MM.1S (cell line): ENCODE data around the gene PKD2L1.
A peak's percentile ranks its signal among the peaks of the same experiment; 100 is the strongest.
"Not testable (repeated sequence)": the region's sequence is repeated elsewhere in the genome, so short reads cannot be mapped to it uniquely, and the experiment has no call there.

Source experiments
- DNase-seq: peaks from one replicate; pipeline ENCODE4 v3.0.0-alpha.2; 2015
- H2AFZ ChIP-seq: fragments of 300-600 bp; sonication (generic); 2 replicates; pipeline ENCODE4 v1.6.0; 2016; ENCODE audit warnings: antibody characterized with exemption, low read length
- H3F3A ChIP-seq: fragments of 300-600 bp; sonication (generic); 2 replicates; pipeline ENCODE4 v1.6.1; 2016; ENCODE audit warnings: mild to moderate bottlenecking, antibody characterized with exemption, low read length, moderate library complexity, mixed read lengths; ENCODE audit not compliant: insufficient read depth
- H3K27ac ChIP-seq: fragments of 300-600 bp; sonication (generic); 2 replicates; pipeline ENCODE4 v1.5.1; 2016; ENCODE audit warnings: mild to moderate bottlenecking, low read length
- H3K27me3 ChIP-seq: fragments of 300-600 bp; sonication (generic); replicated peaks from 2 replicates; pipeline ENCODE4 v1.6.0; 2016; ENCODE audit warnings: low read length; ENCODE audit not compliant: insufficient read depth
- H3K36me3 ChIP-seq: fragments of 300-600 bp; sonication (generic); replicated peaks from 2 replicates; pipeline ENCODE4 v1.6.1; 2016; ENCODE audit warnings: mild to moderate bottlenecking, low read length, mixed read lengths; ENCODE audit not compliant: insufficient read depth
- H3K4me1 ChIP-seq: fragments of 300-600 bp; sonication (generic); 2 replicates; pipeline ENCODE4 v1.6.1; 2016; ENCODE audit warnings: low read length, mixed read lengths
- H3K4me2 ChIP-seq: fragments of 300-600 bp; sonication (generic); 2 replicates; pipeline ENCODE4 v1.6.0; 2016; ENCODE audit warnings: low read depth, low read length
- H3K4me3 ChIP-seq: fragments of 300-600 bp; sonication (generic); 2 replicates; pipeline ENCODE4 v1.5.1; 2016; ENCODE audit warnings: low read length, mixed read lengths
- H3K79me2 ChIP-seq: fragments of 300-600 bp; sonication (generic); 2 replicates; pipeline ENCODE4 v1.6.1; 2016; ENCODE audit warnings: mixed run types, low read length, mixed read lengths
- H3K9ac ChIP-seq: fragments of 300-600 bp; sonication (generic); 2 replicates; pipeline ENCODE4 v1.6.1; 2016; ENCODE audit warnings: low read length, mixed read lengths
- H3K9me2 ChIP-seq: fragments of 300-600 bp; sonication (generic); replicated peaks from 2 replicates; pipeline ENCODE4 v1.6.1; 2016; ENCODE audit warnings: mild to moderate bottlenecking, low read length, mixed read lengths; ENCODE audit not compliant: insufficient read depth
- H3K9me3 ChIP-seq: fragments of 300-600 bp; sonication (generic); replicated peaks from 2 replicates; pipeline ENCODE4 v1.6.1; 2016; ENCODE audit warnings: mild to moderate bottlenecking, low read length, mixed read lengths; ENCODE audit not compliant: insufficient read depth
- H4K20me1 ChIP-seq: fragments of 300-600 bp; sonication (generic); 2 replicates; pipeline ENCODE4 v1.6.1; 2016; ENCODE audit warnings: mild to moderate bottlenecking, low read length, moderate library complexity, mixed read lengths; ENCODE audit not compliant: insufficient read depth
- CTCF ChIP-seq: fragments of 300-600 bp; sonication (generic); IDR thresholded peaks from 2 replicates; pipeline ENCODE4 v1.5.1; 2016; ENCODE audit warnings: antibody characterized with exemption, low read length, mixed read lengths
- EZH2 ChIP-seq: fragments of 300-600 bp; sonication (generic); optimal IDR thresholded peaks from 2 replicates; pipeline ENCODE3; 2017; ENCODE audit warnings: low read depth, mild to moderate bottlenecking, antibody characterized with exemption, low read length, mixed read lengths
- EZH2phosphoT487 ChIP-seq: fragments of 300-600 bp; sonication (generic); IDR thresholded peaks from 2 replicates; pipeline ENCODE4 v1.6.1; 2018; ENCODE audit warnings: antibody characterized with exemption, low read length

PKD2L1 gene

GRCh38 chr10:100282907-100283306, 47.1 kb downstream of the PKD2L1 start:
- Histone ChIP-seq H3K27ac (no peak overlapping the region), H3K9me3 (no peaks in the 10 kb centered on the region), H3F3A (peaks cover 6% of the 10 kb centered on the region), H3K4me2 (no peak overlapping the region), H3K27me3 (no peaks in the 10 kb centered on the region), H3K9ac (no peak overlapping the region), H2AFZ (no peak overlapping the region), H3K79me2 (peaks cover 50% of the 10 kb centered on the region), H3K4me3 (no peak overlapping the region), H3K9me2 (no peaks in the 10 kb centered on the region), H3K4me1 (peaks cover 6% of the 10 kb centered on the region; the same call in 1 of the 2 replicates), H3K36me3 (peaks cover 5% of the 10 kb centered on the region; the same call in 1 of the 2 replicates), H4K20me1 (no peaks in the 10 kb centered on the region)
- TF ChIP-seq EZH2 (no peak), CTCF (no peak), EZH2phosphoT487 (no peak)
- DNase-seq, result no peak

- not testable (repeated sequence) for H3K27me3 ChIP-seq, H3K9me3 ChIP-seq, H3K4me3 ChIP-seq, H3K79me2 ChIP-seq, H3K9me2 ChIP-seq, H3K9ac ChIP-seq, H3K36me3 ChIP-seq, H3K4me1 ChIP-seq, DNase-seq, H2AFZ ChIP-seq, H4K20me1 ChIP-seq, H3K27ac ChIP-seq, H3K4me2 ChIP-seq, H3F3A ChIP-seq
These were observed 53.1 kb downstream of the PKD2L1 start for GRCh38 chr10:100276971-100277370.

GRCh38 chr10:100267239-100268104, 62.6 kb downstream of the PKD2L1 start, which contains the start of gene CWF19L1:
TSS of gene CWF19L1 (minus strand) at chr10:100267638. CDS start at chr10:100267593, 45 bp downstream.
- Histone ChIP-seq H3K27ac (peak within 1 kb of the TSS; percentile 43; the same call in 1 of the 2 replicates), H3K27me3 (no peaks in the 10 kb centered on the region)
- peak; percentile 79 for DNase-seq

More at GRCh38 chr10:100267239-100268104, 62.6 kb downstream of the PKD2L1 start, which contains the start of gene CWF19L1:
- TF ChIP-seq EZH2phosphoT487, result no peak
- no peak for TF ChIP-seq CTCF
- no peak for TF ChIP-seq EZH2
- Histone ChIP-seq H3K4me2 (peak within 1 kb of the TSS; percentile 94), H2AFZ (peak within 1 kb of the TSS; percentile 94), H3K4me1 (peaks cover 7% of the 10 kb centered on the region), H3K79me2 (peaks cover 39% of the 10 kb centered on the region), H3K4me3 (peak within 1 kb of the TSS; percentile 100), H3K9ac (peak within 1 kb of the TSS; percentile 92), H4K20me1 (no peaks in the 10 kb centered on the region), H3K9me3 (no peaks in the 10 kb centered on the region), H3K9me2 (no peaks in the 10 kb centered on the region), H3F3A (0 out of 2 replicates have a peak, but pooled peaks cover 3% of the 10 kb centered on the region), H3K36me3 (no peaks in the 10 kb centered on the region)
